Natural killer cell (primary cell): ENCODE data around the gene GNAO1. TPM values are rescaled to one million over a fixed set of nuclear protein-coding genes. Genes with fewer than 3 reads are reported as not detected.

Source experiments
- ATAC-seq, 3 donors: fragments of 150-1000 bp in 2 of 3; fragments of 200-7000 bp in 1 of 3; cut with Tn5 transposase; 1 replicate in 1 of 3; 2 replicates in 2 of 3; pipeline ENCODE4 v1.10.0; 2021; ENCODE audit warnings: mild to moderate bottlenecking in 2 of 3, moderate library complexity in 2 of 3
- DNase-seq, 2 donors: peaks; one replicate each; pipeline versions ENCODE4 v3.0.0 to v3.0.0-alpha.2; 2013 to 2021; ENCODE audit warnings: mixed read lengths in 1 of 2
- H3K27ac ChIP-seq: one replicate; pipeline ENCODE4 v1.5.1; 2013; ENCODE audit warnings: mild to moderate bottlenecking, low read length
- H3K27me3 ChIP-seq: one replicate; pipeline ENCODE4 v1.6.1; 2013; ENCODE audit warnings: low read length; ENCODE audit not compliant: control insufficient read depth, insufficient read depth
- H3K36me3 ChIP-seq: one replicate; pipeline ENCODE4 v1.6.1; 2013; ENCODE audit warnings: low read length; ENCODE audit not compliant: control insufficient read depth, insufficient read depth
- H3K4me1 ChIP-seq: one replicate; pipeline ENCODE4 v1.6.1; 2013; ENCODE audit warnings: low read length; ENCODE audit not compliant: control insufficient read depth, insufficient read depth
- H3K4me3 ChIP-seq: one replicate; pipeline ENCODE4 v1.5.1; 2013; ENCODE audit warnings: low read length
- H3K9me3 ChIP-seq: one replicate; pipeline ENCODE4 v1.6.1; 2013; ENCODE audit warnings: low read length; ENCODE audit not compliant: control insufficient read depth, insufficient read depth
- H3K27ac Mint-ChIP-seq, 2 donors: one replicate each; pipeline ENCODE4 v1.8.0; 2022; ENCODE audit warnings: mild to moderate bottlenecking in 2 of 2, mixed read lengths in 2 of 2, moderate library complexity in 1 of 2
- H3K27me3 Mint-ChIP-seq, 2 donors: one replicate each; pipeline ENCODE4 v1.8.0; 2022; ENCODE audit warnings: low read depth in 2 of 2, mixed read lengths in 2 of 2
- H3K36me3 Mint-ChIP-seq: one replicate; pipeline ENCODE4 v1.8.0; 2022; ENCODE audit warnings: mixed read lengths
- H3K4me1 Mint-ChIP-seq, 2 donors: one replicate each; pipeline ENCODE4 v1.8.0; 2022; ENCODE audit warnings: mixed read lengths in 2 of 2
- H3K4me3 Mint-ChIP-seq: one replicate; pipeline ENCODE4 v1.8.0; 2022; ENCODE audit warnings: mild to moderate bottlenecking, moderate library complexity, mixed read lengths
- H3K9me3 Mint-ChIP-seq, 2 donors: one replicate each; pipeline ENCODE4 v1.8.0; 2022; ENCODE audit warnings: mixed read lengths in 2 of 2
- WGBS: methylation state at CpG from one replicate; pipeline ENCODE4 v1.1.7; 2013; ENCODE audit warnings: missing lambda C conversion rate; ENCODE audit not compliant: insufficient coverage; 5-methylcytosine and 5-hydroxymethylcytosine counted together
- intact Hi-C: fragments of 100-400 bp; cut with micrococcal nuclease; formaldehyde crosslinking; loops from one replicate; pipeline ENCODE4 v1.14.2; 2022
- total RNA-seq, 4 donors: library from RNA; stranded (reverse); fragments of 120-200 nt in 1 of 4; gene quantifications; one replicate each; pipeline versions ENCODE4 v1.2.3 to v1.2.4, GENCODE V29; 2013 to 2022
- TF ChIP-seq, protein P1 (sequence below): fragments of 200-600 bp; IDR thresholded peaks from one replicate; pipeline ENCODE4 v1.8.0; 2022; ENCODE audit warnings: antibody characterized with exemption

The GNAO1 gene
- total RNA-seq, 3 donors from 2014 or later (not counting 1 experiment from before 2014, with no cell fraction given), result 0.45 to 4.6 (median 1.1) TPM

DNA sequence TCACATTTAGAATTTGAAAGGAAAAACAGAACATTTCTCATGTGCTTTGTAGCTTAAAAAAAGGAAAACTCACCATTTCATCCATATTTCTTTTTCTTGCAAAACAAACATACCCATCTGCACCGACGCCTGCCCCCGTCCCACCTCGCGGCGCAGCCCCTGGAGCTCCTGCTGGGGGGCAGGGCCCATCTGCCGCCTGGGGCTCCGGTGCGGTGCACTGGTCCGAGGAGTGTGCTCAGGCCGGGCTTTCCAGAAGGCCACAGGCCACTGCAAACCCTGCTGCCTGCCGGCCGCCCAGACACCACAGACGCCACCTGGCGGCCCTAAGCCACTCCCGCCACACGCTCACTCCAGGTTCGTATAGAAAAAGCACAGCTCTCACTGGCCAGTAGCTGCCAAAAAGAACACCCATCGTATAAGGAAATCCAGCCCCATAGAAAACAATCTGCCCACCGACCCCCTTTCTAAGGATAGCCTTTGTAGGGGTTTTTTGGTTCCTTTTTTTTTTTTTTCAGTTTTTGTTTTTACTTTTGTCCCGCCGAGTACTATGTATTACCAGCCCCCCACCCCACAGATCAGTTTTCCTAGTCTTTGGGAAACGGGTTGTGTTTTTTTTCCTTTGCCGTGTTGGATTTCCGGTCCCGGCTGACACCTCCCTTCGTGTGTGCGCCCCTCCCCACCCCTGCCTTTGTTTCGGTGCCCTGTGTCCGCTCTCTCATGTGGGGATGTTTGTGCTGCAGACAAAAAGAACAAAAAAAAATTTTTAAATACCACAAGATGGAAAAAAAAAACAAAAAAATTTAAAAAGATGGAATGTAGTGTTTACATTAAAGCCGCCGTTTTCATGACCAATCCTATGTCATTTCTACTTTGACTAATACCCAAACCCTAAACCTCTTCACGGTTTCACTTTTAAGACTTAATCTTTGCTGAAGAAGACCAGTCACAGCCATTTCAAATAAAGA is 165.3 kb downstream of the GNAO1 start:
- peaks cover 10 to 13% of the 10 kb centered on the region in 2 donors for H3K4me1 Mint-ChIP-seq
- Histone ChIP-seq H3K27ac (no peak overlapping the region), H3K4me3 (peak overlapping the region; percentile 46), H3K36me3 (no peaks in the 10 kb centered on the region), H3K27me3 (no peaks in the 10 kb centered on the region), H3K4me1 (peaks cover 13% of the 10 kb centered on the region), H3K9me3 (no peaks in the 10 kb centered on the region)
- 1% methylated on average over 22 of the region's 33 CpGs for WGBS
- H3K36me3 Mint-ChIP-seq, result no peaks in the 10 kb centered on the region
- no peaks in the 10 kb centered on the region for H3K27me3 Mint-ChIP-seq
- peak; percentile 83 to 93 (median 92) for ATAC-seq
- intact Hi-C loops, result no loop called here
- H3K27ac Mint-ChIP-seq, result peak overlapping the region; percentile 75 to 91
- no peaks in the 10 kb centered on the region for H3K9me3 Mint-ChIP-seq
- TF ChIP-seq, protein P1, sequence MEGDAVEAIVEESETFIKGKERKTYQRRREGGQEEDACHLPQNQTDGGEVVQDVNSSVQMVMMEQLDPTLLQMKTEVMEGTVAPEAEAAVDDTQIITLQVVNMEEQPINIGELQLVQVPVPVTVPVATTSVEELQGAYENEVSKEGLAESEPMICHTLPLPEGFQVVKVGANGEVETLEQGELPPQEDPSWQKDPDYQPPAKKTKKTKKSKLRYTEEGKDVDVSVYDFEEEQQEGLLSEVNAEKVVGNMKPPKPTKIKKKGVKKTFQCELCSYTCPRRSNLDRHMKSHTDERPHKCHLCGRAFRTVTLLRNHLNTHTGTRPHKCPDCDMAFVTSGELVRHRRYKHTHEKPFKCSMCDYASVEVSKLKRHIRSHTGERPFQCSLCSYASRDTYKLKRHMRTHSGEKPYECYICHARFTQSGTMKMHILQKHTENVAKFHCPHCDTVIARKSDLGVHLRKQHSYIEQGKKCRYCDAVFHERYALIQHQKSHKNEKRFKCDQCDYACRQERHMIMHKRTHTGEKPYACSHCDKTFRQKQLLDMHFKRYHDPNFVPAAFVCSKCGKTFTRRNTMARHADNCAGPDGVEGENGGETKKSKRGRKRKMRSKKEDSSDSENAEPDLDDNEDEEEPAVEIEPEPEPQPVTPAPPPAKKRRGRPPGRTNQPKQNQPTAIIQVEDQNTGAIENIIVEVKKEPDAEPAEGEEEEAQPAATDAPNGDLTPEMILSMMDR, result peak; percentile 82
- DNase-seq, result peak; percentile 52 to 74
- peak overlapping the region; percentile 91 for H3K4me3 Mint-ChIP-seq

DNA sequence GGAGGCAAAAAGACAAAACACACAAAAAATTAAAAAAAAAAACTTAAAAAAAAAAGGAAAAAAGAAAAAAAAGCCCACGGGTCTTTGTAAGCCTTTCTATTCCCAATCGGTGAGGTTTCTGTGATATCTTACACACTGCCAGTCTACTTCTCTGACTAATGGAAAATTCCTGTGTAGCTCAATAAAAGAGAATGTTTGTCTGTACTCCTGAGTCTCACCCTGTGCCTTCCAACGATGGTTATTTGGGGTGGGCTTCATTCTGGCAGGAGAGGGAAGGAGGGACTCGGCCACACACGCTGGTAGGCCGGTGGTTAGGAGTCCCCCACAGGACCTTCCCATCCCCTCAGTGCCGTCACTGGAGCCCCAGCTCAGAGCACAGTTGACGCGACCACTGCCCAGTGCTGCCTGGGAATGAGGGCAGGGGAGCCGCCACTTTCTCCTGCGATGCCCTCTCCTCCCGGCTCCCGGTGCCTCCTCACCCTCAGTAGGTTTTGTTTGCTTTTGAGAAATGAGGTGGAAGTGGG is 166.0 kb downstream of the GNAO1 start:
- DNase-seq (peak in 1 of 2 donors; percentile 9), ATAC-seq (no peak)

DNA sequence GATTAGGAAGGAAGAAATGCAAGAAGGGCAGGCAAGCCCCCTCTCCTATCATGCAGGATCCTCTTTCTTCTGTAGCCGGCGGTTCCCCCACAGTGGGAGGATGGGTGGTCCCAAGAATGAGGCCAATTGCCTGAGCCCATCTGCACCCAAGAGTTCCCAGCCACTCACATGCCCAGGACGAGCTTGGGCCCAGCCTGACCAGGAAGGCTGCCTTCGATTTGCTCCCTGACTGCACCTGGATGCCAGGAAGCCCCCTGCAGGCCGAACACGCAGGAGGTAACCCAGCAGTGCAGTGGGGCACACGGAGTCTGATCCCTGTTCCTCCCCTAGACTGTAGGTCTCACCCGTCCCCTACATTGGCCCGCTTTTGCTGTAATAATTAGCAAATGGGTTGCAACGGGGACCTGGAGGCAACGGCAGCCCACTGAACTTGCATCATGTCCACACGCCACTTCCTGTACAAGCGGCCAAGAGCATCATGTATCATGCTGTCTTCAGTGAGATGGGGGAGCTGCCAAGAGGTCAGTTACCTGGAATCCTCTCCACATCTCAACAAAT is 166.6 kb downstream of the GNAO1 start:
- DNase-seq (no peak), ATAC-seq (no peak)
- H3K27ac ChIP-seq, result no peak overlapping the region
- no peaks in the 10 kb centered on the region for H3K27me3 Mint-ChIP-seq
- WGBS, result 85% methylated on average over 13 of the region's 13 CpGs
- peaks cover 13% of the 10 kb centered on the region for H3K4me1 ChIP-seq
- H3K4me3 Mint-ChIP-seq, result peak overlapping the region; percentile 91
- intact Hi-C loops, result no loop called here
- TF ChIP-seq, protein P1, result no peak
- no peaks in the 10 kb centered on the region for H3K27me3 ChIP-seq
- peaks cover 8% of the 10 kb centered on the region for H3K36me3 ChIP-seq
- no peaks in the 10 kb centered on the region for H3K9me3 Mint-ChIP-seq
- H3K4me3 ChIP-seq, result no peak overlapping the region
- peaks cover 10 to 13% of the 10 kb centered on the region in 2 donors for H3K4me1 Mint-ChIP-seq
- H3K27ac Mint-ChIP-seq, result peak overlapping the region; percentile 75 to 91
- no peaks in the 10 kb centered on the region for H3K9me3 ChIP-seq
- no peaks in the 10 kb centered on the region for H3K36me3 Mint-ChIP-seq

More for the DNA sequence above, 166.0 kb downstream of the GNAO1 start:
- intact Hi-C loops, result no loop called here
- H3K27ac ChIP-seq, result no peak overlapping the region
- Mint-ChIP-seq H3K36me3 (no peaks in the 10 kb centered on the region), H3K27me3 (no peaks in the 10 kb centered on the region), H3K4me1 (peaks cover 10 to 13% of the 10 kb centered on the region in 2 donors), H3K27ac (peak overlapping the region; percentile 75 to 91), H3K9me3 (no peaks in the 10 kb centered on the region), H3K4me3 (peak overlapping the region; percentile 91)
- H3K4me3 ChIP-seq, result peak overlapping the region; percentile 46
- H3K9me3 ChIP-seq, result no peaks in the 10 kb centered on the region
- peaks cover 13% of the 10 kb centered on the region for H3K4me1 ChIP-seq
- TF ChIP-seq, protein P1, result no peak
- peaks cover 3% of the 10 kb centered on the region for H3K36me3 ChIP-seq
- no peaks in the 10 kb centered on the region for H3K27me3 ChIP-seq
- 75% methylated on average over 12 of the region's 13 CpGs for WGBS
